Measurements from ENCODE around the gene WNT10A. TPM values are rescaled to one million over a fixed set of nuclear protein-coding genes. Genes with fewer than 3 reads are reported as not detected.

WNT10A gene
- total and polyA plus RNA-seq, 10 of the 15 experiments (the other 5 are each of a cell fraction or from before 2014, with no cell fraction given): 0.61 to 45.0 (median 6.9) TPM

GRCh38 chr2:218890369-218890768 is 9.7 kb downstream of the WNT10A start (continued):
- TF ChIP-seq ZBTB4 (CRISPR knock-in tag; IDR thresholded peaks at IDR 0.05) (no peak), EP300 (IDR thresholded peaks at IDR 0.05; ENCODE audit: borderline replicate concordance in 1 of 2, control insufficient read depth in 1 of 2, low read depth in 2 of 2, low read length in 2 of 2) (no peak), MYC (IDR thresholded peaks at IDR 0.05; ENCODE audit: insufficient read depth, insufficient read length, insufficient replicate concordance, low read length, severe bottlenecking) (no peak), ZNF384 (IDR thresholded peaks at IDR 0.05; ENCODE audit: borderline replicate concordance, low read depth, low read length) (no peak), CREB1 (IDR thresholded peaks at IDR 0.05; ENCODE audit: low read depth) (no peak), BCLAF1 (IDR thresholded peaks at IDR 0.05) (no peak)

All from GM12878 (cell line).